HG03378 (cell line): ENCODE data around the gene TMEM40.
"Not testable (repeated sequence)": the region's sequence is repeated elsewhere in the genome, so short reads cannot be mapped to it uniquely, and the experiment has no call there.

Experiments used
- ATAC-seq: cut with Tn5 transposase; IDR thresholded peaks from one replicate; pipeline ENCODE4 v1.9.1; 2021; ENCODE audit warnings: mild to moderate bottlenecking, moderate library complexity; ENCODE audit not compliant: unreplicated experiment

The TMEM40 gene

GRCh38 chr3:12777171-12777570 lies 18.1 kb upstream of the TMEM40 start:
- ATAC-seq: no peak

GRCh38 chr3:12775970-12776369 lies 16.9 kb upstream of the TMEM40 start:
- ATAC-seq: not testable (repeated sequence)

GRCh38 chr3:12775226-12775625 lies 16.2 kb upstream of the TMEM40 start:
- no peak for ATAC-seq

- no peak for ATAC-seq
Observed at GRCh38 chr3:12774619-12775018, 15.6 kb upstream of the TMEM40 start.

GRCh38 chr3:12773710-12774086 lies 14.6 kb upstream of the TMEM40 start:
- no peak for ATAC-seq

GRCh38 chr3:12773030-12773709 lies 14.1 kb upstream of the TMEM40 start:
- ATAC-seq: no peak

GRCh38 chr3:12772462-12772861 lies 13.4 kb upstream of the TMEM40 start:
- no peak for ATAC-seq

- no peak for ATAC-seq
Observed at GRCh38 chr3:12771236-12771635, 12.2 kb upstream of the TMEM40 start.

GRCh38 chr3:12769761-12770160 lies 10.7 kb upstream of the TMEM40 start:
- no peak for ATAC-seq

- no peak for ATAC-seq
Observed at GRCh38 chr3:12768579-12769527, 9.8 kb upstream of the TMEM40 start.

GRCh38 chr3:12766541-12766940 lies 7.5 kb upstream of the TMEM40 start:
- ATAC-seq: no peak

GRCh38 chr3:12764171-12764776 lies 5.2 kb upstream of the TMEM40 start:
- ATAC-seq: no peak

- ATAC-seq: no peak
Observed at GRCh38 chr3:12759693-12760565, 870 bp upstream of the TMEM40 start.

GRCh38 chr3:12758025-12758781 lies 856 bp downstream of the TMEM40 start:
- ATAC-seq: peak; percentile 42

GRCh38 chr3:12756635-12757034 lies 2.4 kb downstream of the TMEM40 start:
- ATAC-seq: no peak

- no peak for ATAC-seq
Observed at GRCh38 chr3:12756175-12756574, 2.9 kb downstream of the TMEM40 start.

GRCh38 chr3:12755754-12756153 lies 3.3 kb downstream of the TMEM40 start:
- no peak for ATAC-seq

GRCh38 chr3:12754313-12754712 lies 4.7 kb downstream of the TMEM40 start:
- ATAC-seq: no peak

- ATAC-seq: no peak
Observed at GRCh38 chr3:12753275-12754028, 5.6 kb downstream of the TMEM40 start.
